ENCODE data around the gene EFCAB9. TPM values are rescaled to one million over a fixed set of nuclear protein-coding genes. Genes with fewer than 3 reads are reported as not detected.

The EFCAB9 gene
- total and polyA plus RNA-seq, 2 of the 13 experiments (the other 11 are each of a cell fraction or from before 2014, with no cell fraction given), result not detected

GRCh38 chr5:172194985-172195774 is 1.2 kb downstream of the EFCAB9 start:
- no peaks in the 10 kb centered on the region for H3K27me3 ChIP-seq (ENCODE audit: control insufficient read depth in 1 of 2, insufficient read depth in 2 of 2, low read length in 2 of 2)
- no peak overlapping the region for H3K4me2 ChIP-seq (ENCODE audit: low read depth, low read length)
- FAIRE-seq (no peak), ATAC-seq (no peak), DNase-seq (ENCODE audit: low spot score) (no peak)
- H3K9ac ChIP-seq (ENCODE audit: insufficient read depth, low read depth, low read length), result no peak overlapping the region
- H3K4me3 ChIP-seq (replicated peaks in 1 of 3; ENCODE audit: insufficient read depth in 1 of 3, low read depth in 2 of 3, low read length in 3 of 3), result no peak overlapping the region
- no TSS peak for BruUV-seq (replicated peaks)
- no peaks in the 10 kb centered on the region for H3K9me3 ChIP-seq (ENCODE audit: low read length)
- no peaks in the 10 kb centered on the region for H3K79me2 ChIP-seq (ENCODE audit: insufficient read depth, low read length)
- peaks cover 12% of the 10 kb centered on the region for H3K4me1 ChIP-seq (ENCODE audit: insufficient read depth, low read length)
- TF ChIP-seq E2F5 (CRISPR knock-in tag; conservative IDR thresholded peaks at IDR 0.05) (no peak), DRAP1 (CRISPR knock-in tag; IDR thresholded peaks at IDR 0.05) (no peak), NFE2L1 (CRISPR knock-in tag; IDR thresholded peaks at IDR 0.05; ENCODE audit: borderline replicate concordance) (no peak), BORCS8-MEF2B (CRISPR knock-in tag; IDR thresholded peaks at IDR 0.05) (no peak), NFRKB (IDR thresholded peaks at IDR 0.05) (no peak), ZBTB21 (CRISPR knock-in tag; IDR thresholded peaks at IDR 0.05) (no peak), ZNF770 (CRISPR knock-in tag; IDR thresholded peaks at IDR 0.05) (no peak)
- WGBS (ENCODE audit: low lambda C conversion rate), result 63% methylated on average over 6 of the region's 6 CpGs
- no peak overlapping the region for H3K27ac ChIP-seq (ENCODE audit: extremely low read length, insufficient read depth, low read length)
- H2AFZ ChIP-seq (ENCODE audit: low read length), result no peak overlapping the region
- POLR2A ChIA-PET, result no interaction called here
- in situ Hi-C loops (cut with HindIII; ENCODE audit: extremely low pct_ligation_motif_present, low pct_unique_long_range_greater_than_20kb), result no loop called here
- CTCF ChIA-PET (ENCODE audit: low intra/inter-chr PET ratio, low total read pairs), result no interaction called here
- H3K36me3 ChIP-seq (replicated peaks in 1 of 2; ENCODE audit: control insufficient read depth in 1 of 2, insufficient read depth in 2 of 2, low read length in 2 of 2), result no peaks in the 10 kb centered on the region
- H4K20me1 ChIP-seq (ENCODE audit: insufficient read depth, low read length), result no peaks in the 10 kb centered on the region
- intact Hi-C loops (cut with micrococcal nuclease; ENCODE audit: unreplicated experiment), result no loop called here
